GM12864 (cell line): ENCODE results near the gene PRC1.

Experiments used
- DNase-seq: peaks from one replicate; pipeline ENCODE4 v3.0.0-alpha.2; 2011; ENCODE audit warnings: low read depth
- H3K4me3 ChIP-seq: 2 replicates; pipeline ENCODE4 v1.5.1; 2011; ENCODE audit warnings: mild to moderate bottlenecking, low read depth, low read length, control low read depth
- TF ChIP-seq, protein P1 (sequence below): IDR thresholded peaks from 2 replicates; pipeline ENCODE4 v1.5.1; 2011; ENCODE audit warnings: low read depth, mild to moderate bottlenecking, moderate library complexity, low read length, control low read depth, inconsistent platforms; ENCODE audit errors: missing control alignments

Gene PRC1

DNA sequence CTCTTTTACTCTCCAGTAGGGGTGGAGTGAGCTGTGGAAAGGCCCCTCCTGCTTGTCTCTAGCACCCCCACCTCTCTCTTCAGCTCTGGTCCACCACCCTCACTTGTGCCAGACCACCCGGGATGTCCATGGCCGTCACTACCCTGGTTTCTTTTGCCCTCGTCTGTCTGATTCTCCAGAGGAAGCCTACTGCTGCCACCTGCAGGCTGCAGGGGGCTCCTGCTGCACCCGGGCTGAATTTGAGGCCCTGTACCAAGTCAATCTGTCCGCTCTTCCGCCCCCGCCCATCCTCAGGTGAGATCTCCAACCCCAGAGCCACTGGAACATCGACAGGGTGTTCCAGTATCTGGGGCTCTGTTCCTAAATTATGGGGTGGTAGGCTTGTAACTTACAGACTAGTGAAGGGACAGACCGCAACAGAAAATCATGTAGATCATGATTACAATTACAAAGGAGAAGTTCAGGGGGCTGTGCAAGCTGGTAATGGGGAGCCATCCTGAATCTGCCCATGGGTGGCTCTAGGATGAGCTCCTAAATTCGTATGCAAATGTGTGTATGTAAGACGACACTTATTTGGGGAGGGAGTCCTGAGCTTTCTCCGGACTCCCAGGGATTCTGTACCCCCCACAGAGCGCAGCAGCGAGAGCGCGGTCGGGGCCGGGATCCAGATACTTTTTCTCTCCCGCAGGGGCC lies 59.9 kb downstream of the PRC1 start:
- DNase-seq, result peak; percentile 77
- TF ChIP-seq, protein P1, sequence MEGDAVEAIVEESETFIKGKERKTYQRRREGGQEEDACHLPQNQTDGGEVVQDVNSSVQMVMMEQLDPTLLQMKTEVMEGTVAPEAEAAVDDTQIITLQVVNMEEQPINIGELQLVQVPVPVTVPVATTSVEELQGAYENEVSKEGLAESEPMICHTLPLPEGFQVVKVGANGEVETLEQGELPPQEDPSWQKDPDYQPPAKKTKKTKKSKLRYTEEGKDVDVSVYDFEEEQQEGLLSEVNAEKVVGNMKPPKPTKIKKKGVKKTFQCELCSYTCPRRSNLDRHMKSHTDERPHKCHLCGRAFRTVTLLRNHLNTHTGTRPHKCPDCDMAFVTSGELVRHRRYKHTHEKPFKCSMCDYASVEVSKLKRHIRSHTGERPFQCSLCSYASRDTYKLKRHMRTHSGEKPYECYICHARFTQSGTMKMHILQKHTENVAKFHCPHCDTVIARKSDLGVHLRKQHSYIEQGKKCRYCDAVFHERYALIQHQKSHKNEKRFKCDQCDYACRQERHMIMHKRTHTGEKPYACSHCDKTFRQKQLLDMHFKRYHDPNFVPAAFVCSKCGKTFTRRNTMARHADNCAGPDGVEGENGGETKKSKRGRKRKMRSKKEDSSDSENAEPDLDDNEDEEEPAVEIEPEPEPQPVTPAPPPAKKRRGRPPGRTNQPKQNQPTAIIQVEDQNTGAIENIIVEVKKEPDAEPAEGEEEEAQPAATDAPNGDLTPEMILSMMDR, result peak; percentile 95
- peak overlapping the region; percentile 86 for H3K4me3 ChIP-seq

DNA sequence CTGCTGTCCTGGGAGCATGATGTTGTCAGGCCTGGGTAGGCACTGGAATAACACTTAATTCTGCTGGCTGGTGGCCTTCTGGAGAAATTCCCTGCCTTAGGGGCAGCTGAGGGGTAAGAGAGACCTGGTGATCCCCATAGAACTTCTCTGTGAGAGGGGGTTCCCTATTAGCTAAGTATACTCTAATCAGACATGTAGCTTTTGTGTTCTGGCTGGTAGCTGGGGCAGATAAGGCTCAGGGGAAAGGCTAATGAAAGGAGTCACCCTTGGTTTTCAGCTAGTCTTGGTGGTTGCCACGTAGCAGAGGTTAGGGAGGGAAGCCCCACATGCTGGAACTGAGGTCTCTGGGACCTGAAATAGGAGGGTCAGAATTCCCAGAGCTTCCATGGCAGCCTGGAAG lies 61.0 kb downstream of the PRC1 start:
- H3K4me3 ChIP-seq, result no peak overlapping the region
- TF ChIP-seq, protein P1, result no peak
- no peak for DNase-seq

DNA sequence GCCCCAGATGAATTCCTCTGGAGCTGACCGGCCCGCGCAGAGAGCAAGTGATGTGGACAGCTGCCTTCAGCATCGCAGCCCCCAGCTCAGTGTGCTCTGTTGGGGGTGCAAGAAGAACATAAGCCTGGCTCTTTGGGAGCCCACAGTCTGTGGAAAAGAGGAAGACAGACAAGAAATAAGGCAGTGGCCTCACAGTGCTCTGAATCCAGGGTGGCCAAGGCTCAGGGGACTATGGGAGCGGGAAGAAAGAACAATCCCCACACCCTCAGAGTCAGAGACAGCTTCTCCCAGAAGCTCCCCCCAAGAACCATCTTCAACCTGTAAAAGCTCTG lies 61.7 kb downstream of the PRC1 start:
- TF ChIP-seq, protein P1, result no peak
- DNase-seq, result no peak
- peak overlapping the region; percentile 99; the same call in 1 of the 2 replicates for H3K4me3 ChIP-seq

DNA sequence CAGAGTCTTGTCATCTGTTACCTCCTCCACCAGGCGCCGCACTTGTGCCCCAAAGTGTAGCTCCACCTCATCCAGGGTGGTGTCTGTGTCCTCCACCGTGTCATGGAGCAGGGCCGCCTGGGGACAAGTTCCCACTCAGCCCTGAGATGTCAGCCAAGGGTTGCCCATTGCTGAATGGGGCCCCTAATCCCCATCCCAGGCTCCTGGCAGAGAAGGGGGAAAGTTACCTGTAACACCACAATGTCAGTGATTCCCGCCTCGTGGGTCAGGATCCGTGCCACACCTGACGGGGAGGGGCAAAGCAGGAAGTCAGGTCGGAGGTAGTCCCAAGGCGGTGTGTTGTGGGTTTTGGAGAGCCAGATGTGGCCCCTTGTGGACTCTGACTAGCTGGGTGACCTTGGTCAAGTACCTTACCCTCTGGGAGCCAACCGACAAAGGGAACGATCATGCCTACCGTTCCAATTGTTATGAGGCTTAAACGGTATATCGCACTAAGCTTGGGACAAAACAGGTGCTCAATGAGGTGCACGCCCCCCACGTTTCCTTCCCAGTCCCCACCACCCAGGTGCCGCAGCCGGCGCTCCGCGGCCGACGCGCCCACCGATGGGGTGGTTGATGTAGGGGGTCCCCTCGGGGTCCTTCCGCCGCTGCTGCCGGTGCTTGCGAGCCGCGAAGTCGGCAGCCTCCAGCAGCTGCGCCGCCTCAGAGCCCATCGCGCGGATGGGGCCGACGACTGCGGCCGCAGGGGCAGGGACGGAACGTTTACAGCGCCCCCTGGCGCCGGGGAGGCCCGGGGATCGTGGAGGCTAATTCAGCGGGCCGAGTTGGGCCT lies 62.3 kb downstream of the PRC1 start, which contains the start of gene HDDC3:
HDDC3 (minus strand) TSS at position 722 of the 832 bp plus-strand sequence; CDS start at position 713, 9 bp downstream.
- TF ChIP-seq, protein P1, result peak; percentile 86
- peak; percentile 83 for DNase-seq
- H3K4me3 ChIP-seq, result peak within 1 kb of the TSS; percentile 99

DNA sequence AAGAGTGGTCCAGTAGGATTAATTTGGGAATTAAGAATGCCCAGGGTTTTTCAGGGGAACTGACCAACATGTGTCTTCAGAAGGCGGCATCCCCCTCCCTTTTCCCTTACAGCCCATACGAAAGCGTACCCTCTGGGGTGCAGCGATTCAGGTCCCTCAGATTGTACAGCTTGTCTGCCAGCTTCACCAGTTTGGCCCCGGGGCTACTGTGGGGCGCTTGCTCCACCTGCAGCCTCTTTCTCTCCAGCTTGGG lies 62.8 kb downstream of the PRC1 start:
- peak overlapping the region; percentile 99 for H3K4me3 ChIP-seq
- no peak for DNase-seq
- TF ChIP-seq, protein P1, result no peak

GRCh38 chr15:90930861-90931574 lies 63.3 kb downstream of the PRC1 start:
- peak overlapping the region; percentile 99 for H3K4me3 ChIP-seq
- no peak for DNase-seq
- TF ChIP-seq, protein P1, result no peak
